Measurements from ENCODE around the gene GEMIN7. TPM values are rescaled to one million over a fixed set of nuclear protein-coding genes. Genes with fewer than 3 reads are reported as not detected.

The GEMIN7 gene
- total RNA-seq, 2 donors from 2014 or later, result 56.9 to 57.2 TPM

- no peaks in the 10 kb centered on the region for H3K9me3 Mint-ChIP-seq
- no peak overlapping the region for H3K4me3 Mint-ChIP-seq
- ATAC-seq (replicated peaks), result no peak
- H3K4me1 Mint-ChIP-seq, result peaks cover 30% of the 10 kb centered on the region
- H3K27ac Mint-ChIP-seq, result peak overlapping the region; percentile 51
- peaks cover 82% of the 10 kb centered on the region for H3K36me3 Mint-ChIP-seq (ENCODE audit: low read depth)
- H3K27me3 Mint-ChIP-seq, result no peaks in the 10 kb centered on the region
These were observed 29.0 kb upstream of the GEMIN7 start for GRCh38 chr19:45050036-45050435.

- Mint-ChIP-seq H3K4me3 (no peak overlapping the region), H3K9me3 (no peaks in the 10 kb centered on the region), H3K27ac (no peak overlapping the region), H3K36me3 (ENCODE audit: low read depth) (peaks cover 81% of the 10 kb centered on the region), H3K4me1 (peaks cover 18% of the 10 kb centered on the region), H3K27me3 (no peaks in the 10 kb centered on the region)
- ATAC-seq (replicated peaks), result no peak
These were observed 27.0 kb upstream of the GEMIN7 start for GRCh38 chr19:45051929-45052579.

- no peaks in the 10 kb centered on the region for H3K9me3 Mint-ChIP-seq
- peaks cover 5% of the 10 kb centered on the region for H3K4me1 Mint-ChIP-seq
- no peaks in the 10 kb centered on the region for H3K27me3 Mint-ChIP-seq
- H3K4me3 Mint-ChIP-seq, result no peak overlapping the region
- H3K27ac Mint-ChIP-seq, result no peak overlapping the region
- peaks cover 99% of the 10 kb centered on the region for H3K36me3 Mint-ChIP-seq (ENCODE audit: low read depth)
- ATAC-seq (replicated peaks), result no peak
These were observed 22.2 kb upstream of the GEMIN7 start for GRCh38 chr19:45056831-45057230.

GRCh38 chr19:45057444-45057843, 21.6 kb upstream of the GEMIN7 start:
- Mint-ChIP-seq H3K4me1 (peaks cover 5% of the 10 kb centered on the region), H3K9me3 (no peaks in the 10 kb centered on the region), H3K4me3 (no peak overlapping the region), H3K27me3 (no peaks in the 10 kb centered on the region), H3K36me3 (ENCODE audit: low read depth) (peaks cover 99% of the 10 kb centered on the region), H3K27ac (no peak overlapping the region)
- no peak for ATAC-seq (replicated peaks)

GRCh38 chr19:45058622-45059159, 20.4 kb upstream of the GEMIN7 start:
- Mint-ChIP-seq H3K4me3 (no peak overlapping the region), H3K9me3 (no peaks in the 10 kb centered on the region), H3K27me3 (no peaks in the 10 kb centered on the region), H3K36me3 (ENCODE audit: low read depth) (peaks cover 99% of the 10 kb centered on the region), H3K4me1 (peaks cover 5% of the 10 kb centered on the region), H3K27ac (no peak overlapping the region)
- no peak for ATAC-seq (replicated peaks)

GRCh38 chr19:45059258-45059965, 19.6 kb upstream of the GEMIN7 start:
- Mint-ChIP-seq H3K36me3 (ENCODE audit: low read depth) (peaks cover 96% of the 10 kb centered on the region), H3K27ac (peak overlapping the region; percentile 78), H3K4me3 (no peak overlapping the region), H3K27me3 (no peaks in the 10 kb centered on the region), H3K9me3 (no peaks in the 10 kb centered on the region), H3K4me1 (peaks cover 5% of the 10 kb centered on the region)
- peak; percentile 91 for ATAC-seq (replicated peaks)

- Mint-ChIP-seq H3K4me3 (no peak overlapping the region), H3K27me3 (no peaks in the 10 kb centered on the region), H3K9me3 (no peaks in the 10 kb centered on the region), H3K27ac (no peak overlapping the region), H3K36me3 (ENCODE audit: low read depth) (peaks cover 96% of the 10 kb centered on the region), H3K4me1 (peaks cover 5% of the 10 kb centered on the region)
- ATAC-seq (replicated peaks), result no peak
These were observed 17.1 kb upstream of the GEMIN7 start for GRCh38 chr19:45061965-45062364.

GRCh38 chr19:45063851-45064801, 14.9 kb upstream of the GEMIN7 start:
- H3K27ac Mint-ChIP-seq, result no peak overlapping the region
- peaks cover 5% of the 10 kb centered on the region for H3K4me1 Mint-ChIP-seq
- ATAC-seq (replicated peaks), result no peak
- peaks cover 94% of the 10 kb centered on the region for H3K36me3 Mint-ChIP-seq (ENCODE audit: low read depth)
- no peak overlapping the region for H3K4me3 Mint-ChIP-seq
- H3K27me3 Mint-ChIP-seq, result no peaks in the 10 kb centered on the region
- no peaks in the 10 kb centered on the region for H3K9me3 Mint-ChIP-seq

- Mint-ChIP-seq H3K4me1 (no peaks in the 10 kb centered on the region), H3K4me3 (no peak overlapping the region), H3K9me3 (no peaks in the 10 kb centered on the region), H3K27me3 (no peaks in the 10 kb centered on the region), H3K36me3 (ENCODE audit: low read depth) (peaks cover 88% of the 10 kb centered on the region), H3K27ac (no peak overlapping the region)
- ATAC-seq (replicated peaks), result no peak
These were observed 12.0 kb upstream of the GEMIN7 start for GRCh38 chr19:45066921-45067661.

GRCh38 chr19:45068041-45068440, 11.0 kb upstream of the GEMIN7 start:
- ATAC-seq (replicated peaks), result no peak
- no peak overlapping the region for H3K4me3 Mint-ChIP-seq

GRCh38 chr19:45069056-45069455, 10.0 kb upstream of the GEMIN7 start:
- Mint-ChIP-seq H3K27ac (no peak overlapping the region), H3K27me3 (no peaks in the 10 kb centered on the region), H3K4me1 (no peaks in the 10 kb centered on the region), H3K36me3 (ENCODE audit: low read depth) (peaks cover 70% of the 10 kb centered on the region), H3K9me3 (no peaks in the 10 kb centered on the region), H3K4me3 (no peak overlapping the region)
- ATAC-seq (replicated peaks), result peak; percentile 26

More at GRCh38 chr19:45068041-45068440, 11.0 kb upstream of the GEMIN7 start:
- Mint-ChIP-seq H3K9me3 (no peaks in the 10 kb centered on the region), H3K36me3 (ENCODE audit: low read depth) (peaks cover 79% of the 10 kb centered on the region), H3K4me1 (no peaks in the 10 kb centered on the region), H3K27me3 (no peaks in the 10 kb centered on the region), H3K27ac (no peak overlapping the region)

GRCh38 chr19:45070214-45070613, 8.8 kb upstream of the GEMIN7 start:
- Mint-ChIP-seq H3K4me1 (no peaks in the 10 kb centered on the region), H3K9me3 (no peaks in the 10 kb centered on the region), H3K4me3 (no peak overlapping the region), H3K27ac (no peak overlapping the region), H3K36me3 (ENCODE audit: low read depth) (peaks cover 60% of the 10 kb centered on the region), H3K27me3 (no peaks in the 10 kb centered on the region)
- ATAC-seq (replicated peaks), result no peak

GRCh38 chr19:45070861-45071544, 8.1 kb upstream of the GEMIN7 start:
- ATAC-seq (replicated peaks), result no peak
- Mint-ChIP-seq H3K4me3 (no peak overlapping the region), H3K36me3 (ENCODE audit: low read depth) (peaks cover 52% of the 10 kb centered on the region), H3K27me3 (no peaks in the 10 kb centered on the region), H3K9me3 (no peaks in the 10 kb centered on the region), H3K4me1 (no peaks in the 10 kb centered on the region), H3K27ac (no peak overlapping the region)

Data from activated T-helper 17 cell treated with anti-CD3 and anti-CD28 coated beads, Interleukin-2, amount 50 U/mL, for 72 hours (primary cell).